Epithelial cell of proximal tubule (primary cell): Measurements from ENCODE around the gene PNPLA3. TPM values are rescaled to one million over a fixed set of nuclear protein-coding genes. Genes with fewer than 3 reads are reported as not detected.

Experiments
- DNase-seq: peaks from one replicate; pipeline ENCODE4 v3.0.0-alpha.2; 2011; ENCODE audit warnings: low read depth
- H3K4me3 ChIP-seq: 2 replicates; pipeline ENCODE4 v1.5.1; 2011; ENCODE audit warnings: low read depth, mild to moderate bottlenecking, low read length
- CTCF ChIP-seq: conservative IDR thresholded peaks from 2 replicates; pipeline ENCODE4 v1.5.1; 2012; ENCODE audit warnings: low read depth, mild to moderate bottlenecking, low read length
- total RNA-seq: library from RNA; depleted of rRNA; stranded (reverse); fragments of >200 nt; gene quantifications from 2 replicates; pipeline ENCODE4 v1.2.3, GENCODE V29; 2015

The PNPLA3 gene
- total RNA-seq, 1 donor from 2014 or later: 7.6 TPM

DNA sequence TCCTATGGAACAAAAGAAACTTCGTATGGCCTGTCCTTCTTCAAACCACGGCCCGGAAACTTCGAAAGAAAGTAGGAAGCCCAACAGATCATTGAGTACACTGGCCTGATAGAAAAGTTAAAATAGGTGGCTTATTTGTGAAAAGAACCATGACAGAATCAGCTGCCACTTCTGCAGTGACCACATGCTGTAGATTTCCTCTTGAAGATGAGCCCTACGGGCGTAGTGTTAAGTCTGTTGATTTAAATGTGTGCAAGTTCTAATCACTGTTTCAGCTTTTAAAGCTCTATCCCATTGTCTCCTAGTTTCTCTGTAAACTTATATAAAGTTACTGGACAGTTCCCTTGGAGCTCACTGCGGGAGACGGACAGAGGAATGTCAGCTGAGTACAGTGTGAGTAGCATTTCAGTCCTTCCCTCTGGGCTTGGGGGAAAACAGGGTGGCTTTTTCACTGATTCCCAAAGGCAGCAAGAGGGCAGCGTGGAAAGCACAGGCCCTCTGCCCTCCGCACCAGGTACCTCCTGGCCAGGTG lies 49.4 kb downstream of the PNPLA3 start:
- no peak for DNase-seq

DNA sequence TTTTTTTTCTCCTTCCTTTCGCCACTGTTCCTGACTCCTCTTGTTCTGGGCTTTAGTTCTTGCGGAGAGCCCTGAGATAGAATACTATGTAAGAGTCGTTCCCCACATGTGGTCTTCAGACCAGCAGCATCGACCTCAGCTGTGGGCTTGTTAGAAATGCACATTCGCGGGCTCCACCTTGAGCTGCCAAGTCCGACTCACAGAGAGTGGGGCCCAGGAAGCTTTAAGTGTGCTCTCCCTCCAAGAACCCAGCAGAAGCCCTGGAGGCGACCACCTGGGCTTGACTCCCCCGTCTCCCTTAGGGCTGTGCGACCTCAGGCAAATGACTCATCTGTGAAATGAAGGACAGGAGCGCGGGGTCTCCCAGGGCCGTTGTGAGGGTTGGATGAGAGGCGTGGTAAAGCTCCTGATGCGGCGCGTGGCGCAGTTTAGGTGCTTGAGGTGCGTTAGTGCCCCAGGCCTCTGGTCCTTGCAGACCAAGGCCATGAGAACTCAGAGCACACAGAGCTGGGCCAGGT lies 50.5 kb downstream of the PNPLA3 start:
- no peak for DNase-seq
- no peak for TF ChIP-seq CTCF
- H3K4me3 ChIP-seq: no peak overlapping the region

More for the DNA sequence above, 49.4 kb downstream of the PNPLA3 start:
- H3K4me3 ChIP-seq: no peak overlapping the region
- TF ChIP-seq CTCF: no peak

GRCh38 chr22:43975041-43975440 lies 51.4 kb downstream of the PNPLA3 start:
- no peak for TF ChIP-seq CTCF
- DNase-seq: no peak
- H3K4me3 ChIP-seq: no peak overlapping the region

DNA sequence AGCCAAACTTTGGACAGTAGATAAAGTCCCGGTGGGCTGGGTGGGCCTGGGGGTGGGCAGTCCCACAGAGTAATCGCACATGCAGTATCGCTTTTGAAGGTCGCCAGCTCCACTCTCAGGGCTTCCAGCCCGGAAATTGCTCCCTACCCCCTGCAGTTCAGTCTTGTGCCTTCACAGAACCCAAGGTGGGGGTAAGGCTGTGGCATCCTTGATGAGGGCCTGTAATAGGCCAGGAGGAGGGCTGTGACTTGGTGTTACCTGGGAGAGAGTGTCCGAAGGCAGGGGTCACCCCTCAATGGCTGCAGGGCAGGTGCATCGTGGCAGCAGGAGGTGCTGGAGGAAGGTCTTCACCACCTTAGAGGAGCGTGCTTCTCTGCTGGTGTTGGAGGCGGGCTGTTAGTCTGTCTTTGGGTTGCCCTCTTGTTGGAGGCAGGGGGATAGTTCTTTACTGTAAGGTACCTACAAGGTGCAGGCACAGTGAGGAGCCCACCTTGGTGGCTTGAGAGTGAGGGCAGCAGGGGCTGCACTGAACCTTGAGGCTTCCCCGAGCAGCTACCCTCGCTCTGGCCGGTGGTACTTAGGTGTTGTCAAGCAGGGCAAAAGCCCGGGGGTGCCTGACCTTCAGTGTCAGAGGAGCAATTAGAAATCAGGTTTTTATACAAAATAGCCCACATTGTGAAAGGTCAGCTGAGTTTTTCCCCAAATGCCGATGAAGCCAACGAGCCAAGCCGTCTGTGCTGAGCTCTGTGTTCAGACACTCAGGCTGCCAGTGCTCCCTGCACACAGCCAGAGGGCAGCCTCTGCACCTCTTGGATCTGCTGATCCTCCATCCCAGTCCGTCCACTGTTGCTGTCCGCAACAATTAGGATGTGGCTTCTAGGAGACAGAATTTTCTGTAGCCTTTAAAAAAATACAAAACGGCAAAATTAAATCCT lies 53.5 kb downstream of the PNPLA3 start:
- H3K4me3 ChIP-seq: no peak overlapping the region
- peak; percentile 10 for TF ChIP-seq CTCF
- DNase-seq: no peak

GRCh38 chr22:43978558-43978957 lies 55.0 kb downstream of the PNPLA3 start:
- TF ChIP-seq CTCF: no peak

DNA sequence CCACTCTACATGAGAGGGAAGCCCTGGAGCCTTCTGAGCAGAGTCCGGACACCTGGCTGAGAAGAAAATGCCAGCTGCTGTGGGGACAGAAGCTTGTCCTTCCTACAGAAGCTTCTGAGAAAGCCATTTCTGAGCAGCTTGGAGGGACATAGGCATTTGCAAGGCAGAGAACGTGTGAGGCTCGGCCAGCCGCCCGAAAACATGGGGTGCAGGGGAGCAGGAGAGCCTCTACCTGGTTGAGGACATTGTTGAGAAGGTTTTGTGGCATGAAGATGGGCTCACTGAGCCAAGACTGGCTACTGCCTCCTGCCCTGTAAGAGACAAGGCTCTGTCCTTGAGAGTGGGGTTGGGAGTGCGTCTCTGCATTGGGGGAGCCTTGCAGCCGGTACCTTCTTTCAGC lies 57.0 kb downstream of the PNPLA3 start:
- H3K4me3 ChIP-seq: no peak overlapping the region
- TF ChIP-seq CTCF: no peak
- DNase-seq: no peak

More at GRCh38 chr22:43978558-43978957, 55.0 kb downstream of the PNPLA3 start:
- DNase-seq: no peak
- H3K4me3 ChIP-seq: no peak overlapping the region
